Measurements from ENCODE around the gene GLOD4. TPM values are rescaled to one million over a fixed set of nuclear protein-coding genes. Genes with fewer than 3 reads are reported as not detected.
A peak's percentile ranks its signal among the peaks of the same experiment; 100 is the strongest.

Gene GLOD4
- total and polyA plus RNA-seq, 4 experiments from 2014 or later, result 94.9 to 131 (median 109) TPM

- peaks cover 6 to 16% (median 9%) of the 10 kb centered on the region in 4 donors for H3K4me1 Mint-ChIP-seq
- POLR2A ChIA-PET (ENCODE audit: partially characterized antibody), result no interaction called here
Measured at GRCh38 chr17:740240-741017, 41.7 kb downstream of the GLOD4 start.

GRCh38 chr17:737561-738113 is 44.4 kb downstream of the GLOD4 start:
- no peak overlapping the region for H3K27ac ChIP-seq (ENCODE audit: low read depth, low read length)

More at GRCh38 chr17:740240-741017, 41.7 kb downstream of the GLOD4 start:
- Histone ChIP-seq H3K27me3 (ENCODE audit: insufficient read depth, low read length) (no peaks in the 10 kb centered on the region), H3K27ac (ENCODE audit: low read depth, low read length) (no peak overlapping the region), H3K9me3 (ENCODE audit: control insufficient read depth in 1 of 2, low read length in 2 of 2) (no peaks in the 10 kb centered on the region), H3K36me3 (ENCODE audit: insufficient read depth, low read length) (peaks cover 17% of the 10 kb centered on the region), H3K4me1 (ENCODE audit: insufficient read depth, low read length) (no peaks in the 10 kb centered on the region), H3K4me3 (ENCODE audit: low read length in 2 of 2) (no peak overlapping the region)
- H3K4me3 Mint-ChIP-seq, result peak overlapping the region in 5 of 8 donors; percentile 22 to 68 (median 26)
- CTCF ChIA-PET (ENCODE audit: partially characterized antibody), result no interaction called here
- peak overlapping the region; percentile 8 to 77 (median 65) for H3K27ac Mint-ChIP-seq
- intact Hi-C loops (cut with micrococcal nuclease), result no loop called here
- peak in 2 of 5 donors; percentile 20 to 66 for DNase-seq
- peaks cover 13 to 19% of the 10 kb centered on the region in 2 donors for H3K36me3 Mint-ChIP-seq
- H3K27me3 Mint-ChIP-seq, result no peaks in the 10 kb centered on the region
- H3K9me3 Mint-ChIP-seq, result no peaks in the 10 kb centered on the region

GRCh38 chr17:733743-734142 is 48.3 kb downstream of the GLOD4 start:
- POLR2A ChIA-PET (ENCODE audit: partially characterized antibody), result interaction anchor here (0.7 to 1.0 kb wide), 2 partner anchors 18 to 19 kb away, joined by 3 to 5 read pairs; no protein-coding TSS in a partner anchor
- no peak overlapping the region for H3K4me3 ChIP-seq (ENCODE audit: low read length in 2 of 2)

More at GRCh38 chr17:737561-738113, 44.4 kb downstream of the GLOD4 start:
- Mint-ChIP-seq H3K36me3 (peaks cover 3 to 11% of the 10 kb centered on the region in 2 donors), H3K4me3 (no peak overlapping the region), H3K9me3 (no peaks in the 10 kb centered on the region), H3K4me1 (peaks cover 6 to 27% (median 9%) of the 10 kb centered on the region in 4 donors), H3K27ac (no peak overlapping the region), H3K27me3 (no peaks in the 10 kb centered on the region)
- no peaks in the 10 kb centered on the region for H3K27me3 ChIP-seq (ENCODE audit: insufficient read depth, low read length)
- no peaks in the 10 kb centered on the region for H3K36me3 ChIP-seq (ENCODE audit: insufficient read depth, low read length)
- no peaks in the 10 kb centered on the region for H3K9me3 ChIP-seq (ENCODE audit: control insufficient read depth in 1 of 2, low read length in 2 of 2)
- intact Hi-C loops (cut with micrococcal nuclease), result no loop called here
- ChIA-PET CTCF (ENCODE audit: partially characterized antibody) (no interaction called here), POLR2A (ENCODE audit: partially characterized antibody) (no interaction called here)
- DNase-seq, result no peak
- no peak overlapping the region for H3K4me3 ChIP-seq (ENCODE audit: low read length in 2 of 2)
- H3K4me1 ChIP-seq (ENCODE audit: insufficient read depth, low read length), result no peaks in the 10 kb centered on the region

GRCh38 chr17:732902-733720 is 49.0 kb downstream of the GLOD4 start:
- peak overlapping the region; percentile 79 to 86 (median 80) for H3K4me3 Mint-ChIP-seq
- no peaks in the 10 kb centered on the region for H3K9me3 Mint-ChIP-seq
- H3K27me3 ChIP-seq (ENCODE audit: insufficient read depth, low read length), result no peaks in the 10 kb centered on the region
- intact Hi-C loops (cut with micrococcal nuclease), result loop anchor here (2.0 kb wide), 1 partner anchor 20 kb away; the partner anchor contains the start of gene GEMIN4
- no peaks in the 10 kb centered on the region for H3K36me3 Mint-ChIP-seq
- CTCF ChIA-PET (ENCODE audit: partially characterized antibody), result interaction anchor here (1.2 kb wide), 1 partner anchor 22 kb away, joined by 5 read pairs; no protein-coding TSS in a partner anchor
- peak in 1 of 5 donors; percentile 15 for DNase-seq
- peak overlapping the region in 3 of 7 donors; percentile 29 to 71 (median 63) for H3K27ac Mint-ChIP-seq
- H3K27ac ChIP-seq (ENCODE audit: low read depth, low read length), result no peak overlapping the region
- no peaks in the 10 kb centered on the region for H3K9me3 ChIP-seq (ENCODE audit: control insufficient read depth in 1 of 2, low read length in 2 of 2)
- H3K4me1 Mint-ChIP-seq, result peaks cover 0 to 11% (median 5%) of the 10 kb centered on the region in 4 donors
- POLR2A ChIA-PET (ENCODE audit: partially characterized antibody), result interaction anchor here (0.7 to 1.0 kb wide), 2 partner anchors 18 to 20 kb away, joined by 3 to 5 read pairs; no protein-coding TSS in a partner anchor
- H3K4me3 ChIP-seq (ENCODE audit: low read length in 2 of 2), result peak overlapping the region in 1 of 2 donors; percentile 32
- no peaks in the 10 kb centered on the region for H3K36me3 ChIP-seq (ENCODE audit: insufficient read depth, low read length)
- H3K27me3 Mint-ChIP-seq, result peaks cover 0 to 4% of the 10 kb centered on the region in 2 donors
- H3K4me1 ChIP-seq (ENCODE audit: insufficient read depth, low read length), result peaks cover 5% of the 10 kb centered on the region

More at GRCh38 chr17:733743-734142, 48.3 kb downstream of the GLOD4 start:
- Histone ChIP-seq H3K27ac (ENCODE audit: low read depth, low read length) (no peak overlapping the region), H3K9me3 (ENCODE audit: control insufficient read depth in 1 of 2, low read length in 2 of 2) (no peaks in the 10 kb centered on the region), H3K27me3 (ENCODE audit: insufficient read depth, low read length) (no peaks in the 10 kb centered on the region), H3K36me3 (ENCODE audit: insufficient read depth, low read length) (no peaks in the 10 kb centered on the region), H3K4me1 (ENCODE audit: insufficient read depth, low read length) (peaks cover 5% of the 10 kb centered on the region)
- no peaks in the 10 kb centered on the region for H3K36me3 Mint-ChIP-seq
- H3K4me1 Mint-ChIP-seq, result peaks cover 0 to 11% (median 5%) of the 10 kb centered on the region in 4 donors
- CTCF ChIA-PET (ENCODE audit: partially characterized antibody), result interaction anchor here (1.2 kb wide), 1 partner anchor 21 kb away, joined by 5 read pairs; no protein-coding TSS in a partner anchor
- H3K9me3 Mint-ChIP-seq, result no peaks in the 10 kb centered on the region
- peak overlapping the region; percentile 37 to 83 (median 79) for H3K4me3 Mint-ChIP-seq
- DNase-seq, result no peak
- H3K27ac Mint-ChIP-seq, result peak overlapping the region in 3 of 7 donors; percentile 41 to 74 (median 62)
- intact Hi-C loops (cut with micrococcal nuclease), result loop anchor here (2.0 kb wide), 1 partner anchor 19 kb away; the partner anchor contains the start of gene GEMIN4
- peaks cover 0 to 2% of the 10 kb centered on the region in 2 donors for H3K27me3 Mint-ChIP-seq

- Mint-ChIP-seq H3K36me3 (no peaks in the 10 kb centered on the region), H3K4me3 (peak within 1 kb of the TSS; percentile 79 to 86 (median 80)), H3K9me3 (peaks cover 0 to 1% (median 0%) of the 10 kb centered on the region in 8 donors), H3K27ac (peak within 1 kb of the TSS in 4 of 7 donors; percentile 6 to 71 (median 46)), H3K4me1 (peaks cover 0 to 11% (median 5%) of the 10 kb centered on the region in 4 donors), H3K27me3 (peaks cover 0 to 4% of the 10 kb centered on the region in 2 donors)
- H3K4me1 ChIP-seq (ENCODE audit: insufficient read depth, low read length), result peaks cover 5% of the 10 kb centered on the region
- intact Hi-C loops (cut with micrococcal nuclease), result loop anchor here (2.0 kb wide), 1 partner anchor 21 kb away; the partner anchor contains the start of gene GEMIN4
- H3K36me3 ChIP-seq (ENCODE audit: insufficient read depth, low read length), result no peaks in the 10 kb centered on the region
- peak; percentile 34 to 58 (median 39) for DNase-seq
- H3K27ac ChIP-seq (ENCODE audit: low read depth, low read length), result no peak within 1 kb of the TSS
- ChIA-PET POLR2A (ENCODE audit: partially characterized antibody) (interaction anchor here (1.0 kb wide), 1 partner anchor 20 kb away, joined by 5 read pairs; no protein-coding TSS in a partner anchor), CTCF (ENCODE audit: partially characterized antibody) (interaction anchor here (1.2 kb wide), 1 partner anchor 23 kb away, joined by 5 read pairs; no protein-coding TSS in a partner anchor)
- H3K9me3 ChIP-seq (ENCODE audit: control insufficient read depth in 1 of 2, low read length in 2 of 2), result no peaks in the 10 kb centered on the region
- peak within 1 kb of the TSS in 1 of 2 donors; percentile 46 for H3K4me3 ChIP-seq (ENCODE audit: low read length in 2 of 2)
- H3K27me3 ChIP-seq (ENCODE audit: insufficient read depth, low read length), result no peaks in the 10 kb centered on the region
Measured at GRCh38 chr17:732067-732901, 49.8 kb downstream of the GLOD4 start, which contains the start of gene TLCD3A. TLCD3A (plus strand) TSS chr17:732596; CDS start chr17:732648, 52 bp downstream.

GRCh38 chr17:731644-732066 is 50.4 kb downstream of the GLOD4 start:
- peaks cover 5% of the 10 kb centered on the region for H3K4me1 ChIP-seq (ENCODE audit: insufficient read depth, low read length)
- H3K27ac Mint-ChIP-seq, result peak overlapping the region in 1 of 7 donors; percentile 6
- POLR2A ChIA-PET (ENCODE audit: partially characterized antibody), result no interaction called here
- intact Hi-C loops (cut with micrococcal nuclease), result loop anchor here (2.0 kb wide), 1 partner anchor 21 kb away; the partner anchor contains the start of gene GEMIN4
- H3K36me3 Mint-ChIP-seq, result no peaks in the 10 kb centered on the region
- peak overlapping the region in 1 of 2 donors; percentile 46 for H3K4me3 ChIP-seq (ENCODE audit: low read length in 2 of 2)
- no peaks in the 10 kb centered on the region for H3K27me3 ChIP-seq (ENCODE audit: insufficient read depth, low read length)
- no peak overlapping the region for H3K27ac ChIP-seq (ENCODE audit: low read depth, low read length)
- CTCF ChIA-PET (ENCODE audit: partially characterized antibody), result no interaction called here
- peak overlapping the region; percentile 49 to 73 (median 67) for H3K4me3 Mint-ChIP-seq
- DNase-seq, result no peak
- H3K36me3 ChIP-seq (ENCODE audit: insufficient read depth, low read length), result no peaks in the 10 kb centered on the region
- no peaks in the 10 kb centered on the region for H3K9me3 ChIP-seq (ENCODE audit: control insufficient read depth in 1 of 2, low read length in 2 of 2)
- H3K27me3 Mint-ChIP-seq, result peaks cover 2 to 8% of the 10 kb centered on the region in 2 donors
- peaks cover 0 to 1% (median 0%) of the 10 kb centered on the region in 8 donors for H3K9me3 Mint-ChIP-seq
- peaks cover 0 to 11% (median 5%) of the 10 kb centered on the region in 4 donors for H3K4me1 Mint-ChIP-seq
